CD4-positive, alpha-beta memory T cell (primary cell): ENCODE measurements around the gene UBP1. TPM values are rescaled to one million over a fixed set of nuclear protein-coding genes. Genes with fewer than 3 reads are reported as not detected.
A peak's percentile ranks its signal among the peaks of the same experiment; 100 is the strongest.
"Not testable (repeated sequence)": the region's sequence is repeated elsewhere in the genome, so short reads cannot be mapped to it uniquely, and the experiment has no call there.

Experiments
- CTCF ChIA-PET: fragments of 350-600 bp; sonication (Branson Sonifier 250); formaldehyde crosslinking; loops from one replicate; lab custom pipeline; 2021; ENCODE audit warnings: inconsistent platforms; ENCODE audit not compliant: partially characterized antibody; lab: Charles Lee
- POLR2A ChIA-PET: fragments of 350-600 bp; sonication (Branson Sonifier 250); formaldehyde crosslinking; loops from one replicate; lab custom pipeline; 2021; ENCODE audit not compliant: partially characterized antibody; lab: Charles Lee
- DNase-seq, 5 donors: peaks; one replicate each; pipeline versions ENCODE4 v3.0.0 to v3.0.0-alpha.2; 2020 to 2022; ENCODE audit warnings: mixed read lengths in 1 of 5
- H3K27ac ChIP-seq: one replicate; pipeline ENCODE4 v1.7.0; 2013; ENCODE audit warnings: low read depth, low read length
- H3K27me3 ChIP-seq: 2 replicates; pipeline ENCODE4 v1.7.0; 2013; ENCODE audit warnings: mild to moderate bottlenecking, low read length, moderate library complexity; ENCODE audit not compliant: insufficient read depth
- H3K36me3 ChIP-seq: 2 replicates; pipeline ENCODE4 v1.7.0; 2013; ENCODE audit warnings: mild to moderate bottlenecking, low read length, moderate library complexity; ENCODE audit not compliant: insufficient read depth
- H3K4me1 ChIP-seq: 2 replicates; pipeline ENCODE4 v1.7.0; 2013; ENCODE audit warnings: mild to moderate bottlenecking, low read length, moderate library complexity; ENCODE audit not compliant: insufficient read depth
- H3K4me3 ChIP-seq, 2 donors: one replicate each; pipeline ENCODE4 v1.7.0; 2013; ENCODE audit warnings: low read length in 2 of 2, mild to moderate bottlenecking in 1 of 2
- H3K9me3 ChIP-seq, 2 donors: one replicate each; pipeline ENCODE4 v1.7.0; 2013; ENCODE audit warnings: low read length in 2 of 2, control low read depth in 1 of 2; ENCODE audit not compliant: control insufficient read depth in 1 of 2
- H3K27ac Mint-ChIP-seq, 7 donors: one replicate each; pipeline ENCODE4 v1.8.0; 2020 to 2021; ENCODE audit warnings: mixed read lengths in 7 of 7, mild to moderate bottlenecking in 6 of 7, inconsistent platforms in 3 of 7, moderate library complexity in 3 of 7
- H3K27me3 Mint-ChIP-seq, 2 donors: one replicate each; pipeline ENCODE4 v1.8.0; 2020 to 2021; ENCODE audit warnings: mixed read lengths in 2 of 2
- H3K36me3 Mint-ChIP-seq, 2 donors: one replicate each; pipeline ENCODE4 v1.8.0; 2020 to 2021; ENCODE audit warnings: mixed read lengths in 2 of 2, inconsistent platforms in 1 of 2, mild to moderate bottlenecking in 1 of 2
- H3K4me1 Mint-ChIP-seq, 4 donors: one replicate each; pipeline ENCODE4 v1.8.0; 2020 to 2021; ENCODE audit warnings: mixed read lengths in 4 of 4, mild to moderate bottlenecking in 1 of 4
- H3K4me3 Mint-ChIP-seq, 8 donors: one replicate each; pipeline ENCODE4 v1.8.0; 2020 to 2021; ENCODE audit warnings: mixed read lengths in 8 of 8, mild to moderate bottlenecking in 7 of 8, moderate library complexity in 6 of 8, inconsistent platforms in 3 of 8
- H3K9me3 Mint-ChIP-seq, 8 donors: one replicate each; pipeline ENCODE4 v1.8.0; 2020 to 2021; ENCODE audit warnings: mixed read lengths in 8 of 8, mild to moderate bottlenecking in 5 of 8, inconsistent platforms in 3 of 8, moderate library complexity in 1 of 8
- intact Hi-C: fragments of 100-400 bp; cut with micrococcal nuclease; formaldehyde crosslinking; loops from one replicate; pipeline ENCODE4 v1.15.1; 2023
- polyA plus RNA-seq, 2 donors: library from polyadenylated mRNA; unstranded; fragments of 300-500 nt; fragmentation: Illumina TruSeq; gene quantifications; one replicate each; pipeline ENCODE4 v1.2.3, GENCODE V29; 2021
- total RNA-seq, 2 experiments: library from RNA; stranded (reverse); gene quantifications; one replicate each; pipeline ENCODE4 v1.2.3, GENCODE V29; 2021

UBP1 gene
- total and polyA plus RNA-seq, 4 experiments from 2014 or later: 7.0 to 94.1 (median 53.2) TPM

DNA sequence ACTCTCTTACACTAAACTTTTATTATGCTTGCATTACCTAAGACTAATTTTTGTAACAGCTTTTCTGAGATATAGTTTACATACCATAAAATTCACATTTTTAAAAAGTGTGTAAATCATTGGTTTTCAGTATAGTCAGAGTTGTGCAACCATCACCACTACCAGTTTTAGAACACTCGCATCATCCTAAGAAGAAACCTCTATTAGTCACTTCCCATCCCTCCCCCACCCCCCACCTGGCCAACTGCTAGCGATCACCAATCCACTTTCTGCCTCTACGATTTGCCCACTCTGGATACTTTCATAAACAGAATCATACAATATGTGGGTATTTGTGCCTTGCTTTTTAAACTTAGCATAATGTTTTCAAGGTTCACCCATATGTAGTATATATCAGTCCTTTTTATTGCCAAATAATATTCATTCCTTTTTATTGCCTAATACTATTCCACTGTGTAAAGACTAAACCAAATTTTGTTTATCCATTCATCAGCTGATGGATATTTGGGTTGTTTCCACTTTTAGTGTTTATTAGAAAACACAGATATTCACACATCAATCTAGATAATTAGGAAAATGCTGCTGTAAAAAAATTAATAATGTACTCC lies 23.0 kb downstream of the UBP1 start:
- Histone ChIP-seq H3K36me3 (peaks cover 8% of the 10 kb centered on the region), H3K4me3 (no peak overlapping the region), H3K27ac (no peak overlapping the region), H3K27me3 (no peaks in the 10 kb centered on the region), H3K4me1 (no peaks in the 10 kb centered on the region), H3K9me3 (no peaks in the 10 kb centered on the region)
- no peaks in the 10 kb centered on the region for H3K27me3 Mint-ChIP-seq
- CTCF ChIA-PET: no interaction called here
- no peak for DNase-seq
- no peak overlapping the region for H3K4me3 Mint-ChIP-seq
- H3K27ac Mint-ChIP-seq: peak overlapping the region in 5 of 7 donors; percentile 1 to 68 (median 53)
- H3K9me3 Mint-ChIP-seq: no peaks in the 10 kb centered on the region
- H3K36me3 Mint-ChIP-seq: peaks cover 57 to 70% of the 10 kb centered on the region in 2 donors
- intact Hi-C loops: no loop called here
- POLR2A ChIA-PET: no interaction called here
- peaks cover 10 to 18% (median 11%) of the 10 kb centered on the region in 4 donors for H3K4me1 Mint-ChIP-seq

DNA sequence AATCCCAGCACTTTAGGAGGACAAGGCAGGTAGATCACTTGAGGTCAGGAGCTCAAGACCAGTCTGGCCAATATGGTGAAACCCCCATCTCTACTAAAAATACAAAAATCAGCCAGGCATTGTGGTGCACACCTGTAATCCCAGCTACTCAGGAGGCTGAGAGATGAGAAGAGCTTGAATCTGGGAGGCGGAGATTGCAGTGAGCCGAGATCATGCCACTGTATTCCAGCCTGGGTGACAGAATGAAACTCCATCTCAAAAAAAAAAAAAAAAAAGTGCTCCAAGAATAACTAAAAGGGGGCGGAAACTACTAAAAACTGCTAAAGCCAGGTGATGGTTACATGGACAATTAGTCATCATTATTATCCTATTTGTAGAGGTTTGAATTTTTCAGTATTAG lies 29.4 kb downstream of the UBP1 start:
- H3K4me1 Mint-ChIP-seq, H3K4me3 ChIP-seq, H3K27me3 Mint-ChIP-seq, H3K9me3 ChIP-seq, H3K9me3 Mint-ChIP-seq, H3K4me3 Mint-ChIP-seq, intact Hi-C loops, DNase-seq, H3K27ac ChIP-seq, POLR2A ChIA-PET, H3K27me3 ChIP-seq, H3K4me1 ChIP-seq: not testable (repeated sequence)
- peaks cover 55% of the 10 kb centered on the region for H3K36me3 ChIP-seq
- peaks cover 56 to 78% of the 10 kb centered on the region in 2 donors for H3K36me3 Mint-ChIP-seq
- CTCF ChIA-PET: interaction anchor here (0.7 kb wide), 1 partner anchor 457 kb away, joined by 3 read pairs; no protein-coding TSS in a partner anchor
- H3K27ac Mint-ChIP-seq: peak overlapping the region in 2 of 7 donors; percentile 30 to 72

DNA sequence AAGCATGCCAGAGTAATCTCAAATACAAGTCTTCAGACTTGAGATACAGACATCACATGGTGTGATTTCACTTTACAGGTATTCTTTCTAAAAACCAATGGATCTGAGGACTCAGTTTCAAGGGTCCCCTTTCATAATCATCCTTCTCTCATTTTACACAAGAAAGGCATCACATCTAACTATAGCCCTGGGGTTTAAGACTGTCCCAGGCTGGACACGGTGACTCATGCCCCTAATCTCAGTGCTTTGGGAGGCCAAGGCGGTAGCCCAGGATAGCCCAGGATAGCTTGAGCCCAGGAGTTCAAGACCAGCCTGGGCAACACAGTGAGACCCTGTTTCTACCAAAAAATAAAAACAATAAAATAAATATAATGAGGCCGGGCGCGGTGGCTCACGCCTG lies 36.4 kb downstream of the UBP1 start:
- intact Hi-C loops: no loop called here
- H3K4me3 ChIP-seq: no peak overlapping the region
- DNase-seq: no peak
- H3K9me3 ChIP-seq: no peaks in the 10 kb centered on the region
- Mint-ChIP-seq H3K9me3 (no peaks in the 10 kb centered on the region), H3K4me1 (peaks cover 0 to 1% (median 0%) of the 10 kb centered on the region in 4 donors), H3K27ac (no peak overlapping the region), H3K4me3 (no peak overlapping the region), H3K27me3 (no peaks in the 10 kb centered on the region), H3K36me3 (peaks cover 59 to 75% of the 10 kb centered on the region in 2 donors)
- H3K4me1 ChIP-seq: no peaks in the 10 kb centered on the region
- POLR2A ChIA-PET: no interaction called here
- H3K27ac ChIP-seq: no peak overlapping the region
- H3K36me3 ChIP-seq: peaks cover 68% of the 10 kb centered on the region
- H3K27me3 ChIP-seq: no peaks in the 10 kb centered on the region
- CTCF ChIA-PET: interaction anchor here (1.4 to 1.5 kb wide), 2 partner anchors 30 to 383 kb away, joined by 3 to 5 read pairs; no protein-coding TSS in a partner anchor

DNA sequence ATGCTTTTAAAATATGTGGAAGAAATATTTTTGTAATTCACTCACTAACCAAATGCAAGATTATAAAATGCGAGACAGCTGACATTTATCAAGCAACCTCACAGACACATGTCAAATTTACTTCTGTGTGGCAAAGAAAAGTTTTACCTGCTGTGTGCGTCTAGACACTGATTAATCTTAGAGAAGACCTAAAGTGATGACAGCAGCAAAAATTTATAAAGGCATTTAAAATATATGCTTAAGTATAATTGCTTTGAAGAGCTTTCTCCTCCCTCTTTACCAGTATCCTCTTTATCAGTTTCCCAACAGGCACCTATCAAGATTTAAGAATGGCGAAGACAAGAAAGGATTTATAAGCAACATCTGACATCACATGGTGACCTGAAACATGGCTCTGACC lies 37.3 kb downstream of the UBP1 start:
- H3K27me3 ChIP-seq: no peaks in the 10 kb centered on the region
- H3K27ac ChIP-seq: no peak overlapping the region
- intact Hi-C loops: no loop called here
- H3K36me3 ChIP-seq: peaks cover 68% of the 10 kb centered on the region
- Mint-ChIP-seq H3K4me1 (peaks cover 0 to 1% (median 0%) of the 10 kb centered on the region in 4 donors), H3K36me3 (peaks cover 60 to 75% of the 10 kb centered on the region in 2 donors), H3K27me3 (no peaks in the 10 kb centered on the region), H3K27ac (peak overlapping the region in 1 of 7 donors; percentile 36), H3K9me3 (no peaks in the 10 kb centered on the region), H3K4me3 (no peak overlapping the region)
- H3K4me1 ChIP-seq: no peaks in the 10 kb centered on the region
- H3K4me3 ChIP-seq: no peak overlapping the region
- DNase-seq: no peak
- ChIA-PET POLR2A (no interaction called here), CTCF (interaction anchor here (1.4 kb wide), 1 partner anchor 30 kb away, joined by 5 read pairs; no protein-coding TSS in a partner anchor)
- no peaks in the 10 kb centered on the region for H3K9me3 ChIP-seq

- Histone ChIP-seq H3K27me3 (no peaks in the 10 kb centered on the region), H3K9me3 (no peaks in the 10 kb centered on the region), H3K4me1 (no peaks in the 10 kb centered on the region), H3K36me3 (peaks cover 68% of the 10 kb centered on the region), H3K27ac (no peak overlapping the region), H3K4me3 (no peak overlapping the region)
- intact Hi-C loops: no loop called here
- Mint-ChIP-seq H3K4me3 (no peak overlapping the region), H3K4me1 (peaks cover 0 to 1% (median 0%) of the 10 kb centered on the region in 4 donors), H3K27me3 (no peaks in the 10 kb centered on the region), H3K36me3 (peaks cover 60 to 77% of the 10 kb centered on the region in 2 donors), H3K9me3 (no peaks in the 10 kb centered on the region), H3K27ac (peak overlapping the region in 3 of 7 donors; percentile 22 to 48 (median 35))
- DNase-seq: no peak
- CTCF ChIA-PET: interaction anchor here (1.0 to 1.3 kb wide), 3 partner anchors 20 to 270 kb away, joined by 3 to 4 read pairs (median 4); no protein-coding TSS in a partner anchor
- POLR2A ChIA-PET: no interaction called here
Observed at GRCh38 chr3:33401781-33402180, 38.4 kb downstream of the UBP1 start.

GRCh38 chr3:33398410-33398809 lies 41.8 kb downstream of the UBP1 start:
- H3K27ac Mint-ChIP-seq: peak overlapping the region in 2 of 7 donors; percentile 13 to 22
- no peaks in the 10 kb centered on the region for H3K9me3 Mint-ChIP-seq
- Histone ChIP-seq H3K27me3 (no peaks in the 10 kb centered on the region), H3K9me3 (no peaks in the 10 kb centered on the region), H3K27ac (no peak overlapping the region), H3K4me1 (no peaks in the 10 kb centered on the region), H3K4me3 (no peak overlapping the region), H3K36me3 (peaks cover 70% of the 10 kb centered on the region)
- H3K4me1 Mint-ChIP-seq: peaks cover 0 to 1% (median 0%) of the 10 kb centered on the region in 4 donors
- ChIA-PET POLR2A (no interaction called here), CTCF (interaction anchor here (1.9 kb wide), 1 partner anchor 25 kb away, joined by 5 read pairs; no protein-coding TSS in a partner anchor)
- no peak for DNase-seq
- H3K36me3 Mint-ChIP-seq: peaks cover 74 to 81% of the 10 kb centered on the region in 2 donors
- intact Hi-C loops: no loop called here
- no peaks in the 10 kb centered on the region for H3K27me3 Mint-ChIP-seq
- no peak overlapping the region for H3K4me3 Mint-ChIP-seq

DNA sequence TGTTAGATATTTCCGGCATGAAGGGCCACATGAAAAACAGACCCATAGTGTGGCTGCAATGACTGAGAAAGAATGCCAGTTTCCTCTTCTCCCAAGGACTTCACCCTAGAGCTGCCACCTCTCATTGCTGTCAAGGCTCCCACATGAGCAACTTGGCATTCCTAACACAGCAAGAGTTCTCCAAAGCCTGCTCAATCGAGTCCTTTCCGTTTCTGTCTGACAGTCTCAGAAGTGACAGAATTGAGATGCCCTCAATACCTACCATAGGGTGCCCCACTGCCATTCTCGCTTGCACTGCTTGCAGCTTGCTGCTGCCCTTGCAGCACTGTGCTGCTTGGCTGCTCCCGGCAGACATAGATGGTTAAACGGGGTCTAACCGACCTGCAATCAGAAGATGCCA lies 44.3 kb downstream of the UBP1 start:
- no peak for DNase-seq
- intact Hi-C loops: no loop called here

More for the DNA sequence above, 44.3 kb downstream of the UBP1 start:
- no peak overlapping the region for H3K27ac Mint-ChIP-seq
- H3K4me1 ChIP-seq: peaks cover 7% of the 10 kb centered on the region
- no peak overlapping the region for H3K27ac ChIP-seq
- H3K4me3 Mint-ChIP-seq: no peak overlapping the region
- peaks cover 0 to 9% (median 2%) of the 10 kb centered on the region in 4 donors for H3K4me1 Mint-ChIP-seq
- H3K4me3 ChIP-seq: no peak overlapping the region
- H3K9me3 Mint-ChIP-seq: no peaks in the 10 kb centered on the region
- H3K36me3 ChIP-seq: peaks cover 69% of the 10 kb centered on the region
- ChIA-PET CTCF (interaction anchor here (2.4 kb wide), 1 partner anchor 23 kb away, joined by 11 read pairs; no protein-coding TSS in a partner anchor), POLR2A (no interaction called here)
- no peaks in the 10 kb centered on the region for H3K27me3 Mint-ChIP-seq
- H3K9me3 ChIP-seq: no peaks in the 10 kb centered on the region
- H3K36me3 Mint-ChIP-seq: peaks cover 75 to 82% of the 10 kb centered on the region in 2 donors
- no peaks in the 10 kb centered on the region for H3K27me3 ChIP-seq
